Tibial nerve (tissue), 3 donors: ENCODE results near the gene CPNE8.

ENCODE experiments used
- POLR2A ChIP-seq, 2 donors: fragments of 450-650 bp; IDR thresholded peaks; one replicate each; pipeline ENCODE4 v1.6.1; 2017; ENCODE audit warnings: antibody characterized with exemption in 2 of 2, mild to moderate bottlenecking in 2 of 2, moderate library complexity in 2 of 2
- TF ChIP-seq, protein P1 (sequence below), 5 experiments: fragments of 200-600 bp in 3 of 5; fragments of 450-650 bp in 2 of 5; sonication (generic) in 3 of 5; IDR thresholded peaks; one replicate each; pipeline ENCODE4 v1.5.1; 2016 to 2019; ENCODE audit warnings: antibody characterized with exemption in 5 of 5, mild to moderate bottlenecking in 3 of 5, moderate library complexity in 2 of 5

DNA sequence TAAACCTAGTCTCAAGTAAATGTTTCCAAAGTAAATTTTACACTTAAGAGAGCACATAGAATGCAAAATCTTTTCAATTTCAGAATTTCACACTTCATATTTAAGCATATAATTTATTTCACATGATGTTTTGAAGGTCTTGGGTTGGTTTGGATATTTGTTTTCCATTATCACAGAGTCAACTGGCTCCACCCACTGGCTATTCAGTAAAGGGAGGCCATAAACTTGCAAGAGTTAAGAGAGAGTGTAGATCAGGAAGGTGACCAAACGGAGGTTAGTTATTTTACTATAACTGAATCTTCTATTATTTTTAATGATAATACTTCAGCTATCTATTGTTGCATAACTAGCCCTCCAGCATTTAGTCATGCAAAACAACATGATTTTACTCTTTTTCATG is 6.2 kb upstream of the CPNE8 start:
- TF ChIP-seq, protein P1, sequence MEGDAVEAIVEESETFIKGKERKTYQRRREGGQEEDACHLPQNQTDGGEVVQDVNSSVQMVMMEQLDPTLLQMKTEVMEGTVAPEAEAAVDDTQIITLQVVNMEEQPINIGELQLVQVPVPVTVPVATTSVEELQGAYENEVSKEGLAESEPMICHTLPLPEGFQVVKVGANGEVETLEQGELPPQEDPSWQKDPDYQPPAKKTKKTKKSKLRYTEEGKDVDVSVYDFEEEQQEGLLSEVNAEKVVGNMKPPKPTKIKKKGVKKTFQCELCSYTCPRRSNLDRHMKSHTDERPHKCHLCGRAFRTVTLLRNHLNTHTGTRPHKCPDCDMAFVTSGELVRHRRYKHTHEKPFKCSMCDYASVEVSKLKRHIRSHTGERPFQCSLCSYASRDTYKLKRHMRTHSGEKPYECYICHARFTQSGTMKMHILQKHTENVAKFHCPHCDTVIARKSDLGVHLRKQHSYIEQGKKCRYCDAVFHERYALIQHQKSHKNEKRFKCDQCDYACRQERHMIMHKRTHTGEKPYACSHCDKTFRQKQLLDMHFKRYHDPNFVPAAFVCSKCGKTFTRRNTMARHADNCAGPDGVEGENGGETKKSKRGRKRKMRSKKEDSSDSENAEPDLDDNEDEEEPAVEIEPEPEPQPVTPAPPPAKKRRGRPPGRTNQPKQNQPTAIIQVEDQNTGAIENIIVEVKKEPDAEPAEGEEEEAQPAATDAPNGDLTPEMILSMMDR (IDR thresholded peaks at IDR 0.05) = no peak
- TF ChIP-seq POLR2A (IDR thresholded peaks at IDR 0.05) = no peak
